ENCODE data around the gene SMAD6. TPM values are rescaled to one million over a fixed set of nuclear protein-coding genes. Genes with fewer than 3 reads are reported as not detected.

SMAD6 gene
- total and polyA plus RNA-seq, 2 donors (not counting 1 experiment from before 2014, with no cell fraction given), result 0.03 to 0.37 TPM

- no peak overlapping the region for H3K27ac ChIP-seq (ENCODE audit: low read length in 2 of 2)
- intact Hi-C loops (cut with micrococcal nuclease), result no loop called here
- H3K36me3 ChIP-seq (replicated peaks in 1 of 2; ENCODE audit: control extremely low read depth in 1 of 2, control insufficient read depth in 1 of 2, extremely low read depth in 1 of 2, insufficient read depth in 2 of 2, low read length in 1 of 2), result no peaks in the 10 kb centered on the region
- no peak overlapping the region for H3K4me2 ChIP-seq (replicated peaks; ENCODE audit: low read depth, low read length, poor library complexity, severe bottlenecking)
- H3K9me3 ChIP-seq (ENCODE audit: control extremely low read depth in 1 of 3, control insufficient read depth in 2 of 3, insufficient read depth in 1 of 3, low read length in 2 of 3), result peaks cover 0 to 20% (median under 1%) of the 10 kb centered on the region in 3 donors
- H3K27me3 Mint-ChIP-seq, result peaks cover 51% of the 10 kb centered on the region
- WGBS (ENCODE audit: insufficient coverage), result 40% methylated on average over 11 of the region's 16 CpGs
- H3K27ac Mint-ChIP-seq, result no peak overlapping the region
- ATAC-seq (ENCODE audit: low read depth), result no peak
- peaks cover 6% of the 10 kb centered on the region for H3K4me1 Mint-ChIP-seq
- no peaks in the 10 kb centered on the region for H3K9me3 Mint-ChIP-seq (ENCODE audit: insufficient read depth)
- H3K79me2 ChIP-seq (ENCODE audit: control insufficient read depth, insufficient read depth, low read length), result no peaks in the 10 kb centered on the region
- CTCF ChIA-PET, result no interaction called here
- DNase-seq, result no peak
- TF ChIP-seq EZH2 (IDR thresholded peaks at IDR 0.05; ENCODE audit: borderline replicate concordance, insufficient read depth, low read depth, low read length, poor library complexity, severe bottlenecking) (no peak), CTCF (IDR thresholded peaks at IDR 0.05) (no peak)
- POLR2A ChIA-PET, result no interaction called here
- H3K4me3 Mint-ChIP-seq, result no peak overlapping the region
- peaks cover 0 to 49% (median 14%) of the 10 kb centered on the region in 4 experiments for H3K27me3 ChIP-seq (replicated peaks in 1 of 4; ENCODE audit: control extremely low read depth in 1 of 4, control insufficient read depth in 3 of 4, insufficient read depth in 4 of 4, low read length in 3 of 4)
- no peak overlapping the region for H3K9ac ChIP-seq (ENCODE audit: low read length)
- H3K4me1 ChIP-seq (ENCODE audit: control insufficient read depth in 2 of 2, insufficient read depth in 2 of 2, low read length in 2 of 2), result peaks cover 4 to 5% of the 10 kb centered on the region in 2 donors
- no peaks in the 10 kb centered on the region for H4K20me1 ChIP-seq (ENCODE audit: control insufficient read depth, insufficient read depth, low read length, poor library complexity, severe bottlenecking)
- H2AFZ ChIP-seq (ENCODE audit: insufficient read depth, low read depth, low read length, poor library complexity, severe bottlenecking), result no peak overlapping the region
- no peak overlapping the region for H3K4me3 ChIP-seq (ENCODE audit: control extremely low read depth in 1 of 5, extremely low read depth in 1 of 5, insufficient read depth in 1 of 5, low read depth in 2 of 5, low read length in 4 of 5)
Observed at GRCh38 chr15:66760968-66761725, 59.1 kb downstream of the SMAD6 start.
